Central memory CD8-positive, alpha-beta T cell (primary cell): ENCODE results near the gene RNF166.
A peak's percentile ranks its signal among the peaks of the same experiment; 100 is the strongest.

Experiments used
- ATAC-seq: fragments of 150-1000 bp; cut with Tn5 transposase; replicated peaks from 2 replicates; pipeline ENCODE4 v1.10.0; 2022; ENCODE audit warnings: mild to moderate bottlenecking, moderate FRiP score, moderate number of reproducible peaks; ENCODE audit not compliant: poor library complexity, severe bottlenecking; ENCODE audit errors: extremely low read depth
- DNase-seq, 2 donors: peaks; one replicate each; pipeline ENCODE4 v3.0.0; 2021; ENCODE audit warnings: low spot score in 2 of 2
- H3K27ac Mint-ChIP-seq: one replicate; pipeline ENCODE4 v1.8.0; 2022; ENCODE audit warnings: low read depth, mild to moderate bottlenecking, moderate library complexity, mixed read lengths
- H3K27me3 Mint-ChIP-seq: one replicate; pipeline ENCODE4 v1.8.0; 2022; ENCODE audit warnings: mixed read lengths
- H3K36me3 Mint-ChIP-seq: one replicate; pipeline ENCODE4 v1.8.0; 2022; ENCODE audit warnings: mild to moderate bottlenecking, moderate library complexity, mixed read lengths; ENCODE audit not compliant: insufficient read depth
- H3K4me1 Mint-ChIP-seq: one replicate; pipeline ENCODE4 v1.8.0; 2022; ENCODE audit warnings: mixed read lengths
- H3K4me3 Mint-ChIP-seq: one replicate; pipeline ENCODE4 v1.8.0; 2022; ENCODE audit warnings: mild to moderate bottlenecking, moderate library complexity, mixed read lengths
- H3K9me3 Mint-ChIP-seq: one replicate; pipeline ENCODE4 v1.8.0; 2022; ENCODE audit warnings: mixed read lengths

RNF166 gene

DNA sequence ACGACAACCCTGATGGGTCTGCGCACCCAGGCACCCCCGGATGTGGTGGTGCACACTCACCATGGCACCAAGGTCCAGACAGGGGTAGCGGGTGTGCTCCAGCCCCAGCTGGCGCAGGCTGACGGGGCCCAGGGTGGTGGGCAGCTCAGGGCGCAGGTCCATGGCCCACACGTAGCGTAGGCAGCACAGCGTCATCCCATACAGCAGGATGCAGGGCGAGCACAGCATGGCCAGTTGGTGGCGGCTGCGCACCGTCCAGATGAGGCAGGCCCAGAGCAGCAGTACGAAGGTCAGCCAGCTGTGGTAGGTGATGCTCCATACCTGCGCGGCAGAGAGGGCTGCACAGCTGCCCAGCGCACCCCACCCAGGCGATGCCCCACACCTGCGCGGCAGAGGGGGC, 29.9 kb upstream of the RNF166 start:
- DNase-seq (no peak), ATAC-seq (no peak)
- Mint-ChIP-seq H3K36me3 (peaks cover 13% of the 10 kb centered on the region), H3K9me3 (no peaks in the 10 kb centered on the region), H3K4me3 (no peak overlapping the region), H3K27ac (no peak overlapping the region), H3K27me3 (no peaks in the 10 kb centered on the region), H3K4me1 (peaks cover 9% of the 10 kb centered on the region)

DNA sequence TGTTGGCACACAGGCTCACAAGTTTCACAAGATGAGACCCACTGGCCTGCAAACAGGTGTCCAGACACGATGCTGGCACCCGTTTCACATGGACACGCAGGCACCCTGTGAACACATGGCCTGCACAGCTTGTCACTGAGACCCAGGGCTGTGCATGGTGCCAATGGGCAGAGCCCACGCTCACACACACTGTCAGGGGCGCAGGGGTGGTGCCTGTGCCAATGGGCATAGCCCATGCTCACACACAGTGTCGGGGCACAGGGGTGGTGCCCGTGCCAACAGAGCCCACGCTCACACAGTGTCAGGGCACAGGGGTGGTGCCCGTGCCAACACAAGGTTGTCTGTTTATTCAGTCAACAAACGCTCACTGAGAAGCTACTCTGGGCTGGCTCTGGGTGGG, 29.4 kb upstream of the RNF166 start:
- peaks cover 13% of the 10 kb centered on the region for H3K36me3 Mint-ChIP-seq
- DNase-seq (no peak), ATAC-seq (no peak)
- H3K27ac Mint-ChIP-seq, result no peak overlapping the region
- H3K9me3 Mint-ChIP-seq, result no peaks in the 10 kb centered on the region
- H3K4me3 Mint-ChIP-seq, result no peak overlapping the region
- peaks cover 9% of the 10 kb centered on the region for H3K4me1 Mint-ChIP-seq
- H3K27me3 Mint-ChIP-seq, result no peaks in the 10 kb centered on the region

DNA sequence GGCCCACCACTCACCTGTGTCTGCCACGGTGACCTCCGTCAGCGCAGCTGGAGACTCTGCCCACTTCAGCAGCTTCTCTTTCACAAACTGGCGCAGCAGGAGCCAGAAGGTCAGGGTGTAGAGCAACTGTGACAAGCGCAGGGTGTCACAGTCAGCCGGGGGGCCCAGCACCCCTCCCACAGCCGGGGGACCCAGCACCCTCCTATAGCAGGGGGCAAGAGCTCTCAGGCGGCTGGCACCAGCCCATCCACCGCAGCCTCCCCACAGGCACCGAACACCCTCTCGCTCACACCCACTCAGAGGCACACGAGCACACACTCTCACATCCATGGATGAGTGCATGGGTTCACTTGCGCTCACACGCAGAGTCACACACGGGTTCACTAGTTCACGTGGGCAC, 28.9 kb upstream of the RNF166 start:
- Mint-ChIP-seq H3K36me3 (peaks cover 10% of the 10 kb centered on the region), H3K27ac (no peak overlapping the region), H3K9me3 (no peaks in the 10 kb centered on the region), H3K27me3 (no peaks in the 10 kb centered on the region), H3K4me3 (no peak overlapping the region), H3K4me1 (peaks cover 9% of the 10 kb centered on the region)
- no peak for DNase-seq
- ATAC-seq, result no peak

DNA sequence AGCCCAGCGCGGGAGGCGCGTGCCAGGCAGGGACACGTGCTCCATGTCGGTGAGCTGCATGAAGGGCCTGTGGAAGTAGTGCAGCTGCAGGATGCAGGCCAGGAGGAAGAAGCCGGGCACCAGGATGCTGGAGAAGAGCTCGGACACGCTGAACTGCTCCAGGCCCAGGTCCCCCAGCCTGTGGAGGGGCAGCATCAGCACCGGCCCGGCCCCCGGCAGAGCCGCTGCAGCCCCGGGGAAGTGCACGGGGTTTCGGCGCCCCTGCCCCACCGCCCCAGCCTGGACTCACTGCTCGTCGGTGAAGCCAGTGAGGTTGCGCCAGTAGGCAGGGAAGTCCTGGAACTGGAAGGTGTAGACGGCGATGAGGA, 28.1 kb upstream of the RNF166 start:
- Mint-ChIP-seq H3K27me3 (no peaks in the 10 kb centered on the region), H3K36me3 (peaks cover 13% of the 10 kb centered on the region), H3K4me3 (no peak overlapping the region), H3K4me1 (peaks cover 9% of the 10 kb centered on the region), H3K27ac (no peak overlapping the region), H3K9me3 (no peaks in the 10 kb centered on the region)
- no peak for ATAC-seq
- no peak for DNase-seq

DNA sequence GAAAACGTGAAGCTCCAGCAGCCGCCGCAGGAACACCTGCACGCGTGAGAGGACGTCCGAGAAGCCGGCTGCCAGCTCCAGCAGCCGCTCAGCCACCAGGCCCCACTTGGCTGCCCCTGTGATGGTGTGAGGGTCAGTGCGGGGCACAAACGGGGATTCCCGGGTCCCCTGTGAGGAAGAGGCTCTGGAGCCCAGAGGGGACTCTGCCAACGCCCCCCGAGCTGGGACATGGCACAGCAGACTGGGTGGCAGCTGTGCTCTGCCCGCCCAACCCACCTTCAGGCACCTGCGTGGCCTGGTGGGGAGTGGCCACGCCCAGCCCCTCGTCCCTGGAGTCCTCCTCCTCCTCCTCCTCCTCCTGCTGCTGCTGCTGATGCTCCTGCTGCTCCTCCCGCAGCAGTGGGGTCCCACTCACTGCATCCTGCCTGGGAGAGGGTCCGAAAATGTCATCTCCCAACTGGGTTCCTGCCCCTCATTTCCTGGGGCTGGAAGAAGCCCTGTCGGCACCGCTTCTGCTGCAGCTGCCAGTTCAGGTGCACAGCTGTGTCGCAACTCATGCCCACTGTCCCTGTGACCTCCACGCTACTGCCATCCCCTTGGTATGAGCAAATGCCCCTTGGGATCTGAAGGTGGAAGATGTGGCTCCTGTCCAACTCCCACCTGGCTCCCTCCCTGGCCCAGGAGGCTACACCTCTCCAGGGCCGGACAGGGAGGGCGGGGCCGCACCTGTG, 27.6 kb upstream of the RNF166 start:
- Mint-ChIP-seq H3K36me3 (peaks cover 11% of the 10 kb centered on the region), H3K27me3 (no peaks in the 10 kb centered on the region), H3K4me1 (peaks cover 7% of the 10 kb centered on the region), H3K4me3 (no peak overlapping the region), H3K27ac (no peak overlapping the region), H3K9me3 (no peaks in the 10 kb centered on the region)
- DNase-seq (no peak), ATAC-seq (no peak)

DNA sequence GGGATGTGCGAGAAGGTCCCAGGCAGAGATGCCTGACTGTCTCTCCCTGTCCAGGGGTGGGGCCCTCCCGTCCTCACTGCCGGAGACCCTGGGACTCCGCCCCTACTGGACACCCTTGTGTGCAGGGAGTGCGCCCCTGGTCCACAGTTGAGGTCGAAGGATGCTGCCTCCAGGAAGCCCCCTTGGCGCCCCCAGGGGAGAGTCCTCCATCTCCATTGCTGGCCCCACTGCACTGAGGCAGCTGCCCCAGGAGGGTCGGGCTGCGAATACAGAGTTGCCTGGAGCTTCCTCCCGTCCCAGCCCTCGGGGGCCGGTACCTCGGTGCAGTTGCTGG, 26.7 kb upstream of the RNF166 start:
- Mint-ChIP-seq H3K9me3 (no peaks in the 10 kb centered on the region), H3K36me3 (peaks cover 8% of the 10 kb centered on the region), H3K27ac (no peak overlapping the region), H3K4me3 (no peak overlapping the region), H3K27me3 (no peaks in the 10 kb centered on the region), H3K4me1 (peaks cover 4% of the 10 kb centered on the region)
- DNase-seq, result no peak
- no peak for ATAC-seq

DNA sequence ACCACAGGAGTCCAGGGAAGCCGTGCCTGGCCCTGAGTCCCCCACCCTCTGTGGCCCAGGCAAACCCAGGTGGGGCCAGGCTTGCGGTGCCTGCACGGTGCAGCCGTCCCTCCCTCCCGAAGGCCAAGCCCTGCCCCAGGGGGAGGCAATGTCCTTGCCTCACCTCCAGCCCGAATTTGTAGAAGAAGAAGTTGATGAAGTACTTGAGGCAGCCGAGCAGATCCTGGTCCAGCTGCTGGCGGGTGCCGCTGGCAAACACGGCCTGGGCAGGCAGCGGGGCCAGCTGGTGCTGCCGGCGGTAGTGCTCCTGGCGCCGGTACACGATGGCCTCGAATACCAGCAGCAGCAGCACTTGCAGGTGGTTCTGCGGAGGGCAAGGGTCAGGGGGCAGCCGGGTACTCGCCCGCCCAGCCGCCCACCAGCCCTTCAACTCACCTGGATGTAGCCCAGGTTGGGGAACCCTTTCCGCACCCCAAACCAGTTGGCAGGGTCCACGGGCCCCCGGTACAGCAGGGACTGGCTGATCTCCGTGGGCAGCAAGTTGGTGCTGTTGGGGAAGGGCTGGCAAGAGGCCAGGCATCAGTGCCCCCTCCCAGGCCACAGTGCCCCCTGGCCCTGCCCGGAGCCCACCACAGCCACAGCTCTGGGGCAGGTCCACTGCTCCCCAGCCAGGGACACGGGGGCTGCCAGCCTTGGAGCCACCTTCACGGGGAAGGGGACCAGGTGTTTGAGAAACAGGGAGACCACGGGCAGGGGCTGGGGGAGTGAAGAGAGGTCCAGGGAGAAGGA, 26.2 kb upstream of the RNF166 start:
- ATAC-seq (no peak), DNase-seq (no peak)
- Mint-ChIP-seq H3K4me3 (no peak overlapping the region), H3K27ac (peak overlapping the region; percentile 53), H3K4me1 (peaks cover 4% of the 10 kb centered on the region), H3K27me3 (no peaks in the 10 kb centered on the region), H3K36me3 (peaks cover 9% of the 10 kb centered on the region), H3K9me3 (no peaks in the 10 kb centered on the region)

DNA sequence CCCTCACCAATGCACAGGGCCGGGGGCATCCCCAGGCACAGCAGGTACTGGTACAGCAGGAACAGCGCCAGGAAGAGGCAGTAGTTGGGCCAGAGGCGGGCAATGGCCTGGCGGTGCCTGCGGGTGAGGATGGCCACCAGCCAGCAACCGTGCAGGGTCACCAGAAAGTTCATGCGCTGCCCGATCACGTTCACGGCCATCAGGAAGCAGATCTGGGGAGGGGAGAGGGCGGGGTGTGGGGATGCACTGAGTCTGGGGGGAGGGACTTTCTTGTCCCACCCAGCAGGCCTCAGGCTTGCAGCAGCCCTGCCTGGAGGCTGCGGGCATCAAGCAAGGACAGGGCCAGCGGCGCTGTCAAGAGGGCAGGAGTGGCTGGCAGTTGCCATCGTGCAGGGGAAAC, 25.5 kb upstream of the RNF166 start:
- DNase-seq, result no peak
- H3K27me3 Mint-ChIP-seq, result no peaks in the 10 kb centered on the region

DNA sequence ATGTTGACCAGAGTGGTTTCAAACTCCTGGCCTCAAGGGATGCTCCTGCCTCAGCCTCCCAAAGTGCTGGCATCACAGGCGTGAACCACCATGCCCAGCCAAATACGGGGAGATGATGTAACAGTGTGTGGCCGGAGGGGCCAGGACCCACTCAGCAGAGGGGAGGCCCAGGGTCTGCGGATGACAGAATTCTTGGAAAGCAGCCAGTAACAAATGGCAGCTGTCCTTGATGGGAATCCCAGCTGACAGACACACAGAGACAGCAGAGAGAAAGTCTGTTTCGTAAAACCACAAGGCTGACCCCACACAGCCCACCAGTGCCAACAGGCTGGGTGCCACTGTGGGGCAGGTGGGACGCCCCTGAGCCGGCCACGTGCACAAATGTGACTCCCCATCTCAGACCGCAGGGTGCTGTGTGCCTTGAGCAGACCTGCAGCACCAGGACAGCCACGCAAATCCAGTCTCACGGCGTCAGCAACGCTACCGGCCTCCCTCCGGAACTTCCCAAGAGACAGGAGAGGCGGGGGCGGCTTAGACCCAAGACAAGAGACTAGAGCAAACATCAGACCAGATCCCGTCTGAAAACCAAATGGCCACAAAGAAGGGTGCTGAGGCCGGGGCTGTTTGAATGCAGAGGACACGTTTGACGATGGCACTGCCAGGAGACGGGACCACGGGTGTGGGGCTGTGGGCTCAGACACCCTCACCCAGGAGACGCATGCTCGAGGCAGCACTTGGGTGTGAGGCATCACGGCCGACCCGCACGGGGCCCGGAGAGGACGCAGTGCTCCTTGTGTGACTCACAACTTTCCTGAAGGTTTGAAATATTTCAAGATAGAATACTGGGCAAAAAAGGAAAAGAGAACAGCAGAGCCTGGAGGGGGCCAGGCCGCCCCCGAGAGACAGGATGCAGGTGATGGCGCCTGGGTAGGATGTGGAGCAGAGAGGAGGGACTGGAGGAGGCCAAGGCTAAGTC, 24.7 kb upstream of the RNF166 start:
- Mint-ChIP-seq H3K27me3 (no peaks in the 10 kb centered on the region), H3K4me3 (no peak overlapping the region), H3K27ac (peak overlapping the region; percentile 55), H3K9me3 (no peaks in the 10 kb centered on the region), H3K36me3 (peaks cover 13% of the 10 kb centered on the region), H3K4me1 (peaks cover 4% of the 10 kb centered on the region)
- ATAC-seq, result no peak
- no peak for DNase-seq

More for the DNA sequence above, 25.5 kb upstream of the RNF166 start:
- Mint-ChIP-seq H3K4me1 (peaks cover 4% of the 10 kb centered on the region), H3K4me3 (no peak overlapping the region), H3K9me3 (no peaks in the 10 kb centered on the region), H3K27ac (peak overlapping the region; percentile 53), H3K36me3 (peaks cover 7% of the 10 kb centered on the region)
- ATAC-seq, result no peak

DNA sequence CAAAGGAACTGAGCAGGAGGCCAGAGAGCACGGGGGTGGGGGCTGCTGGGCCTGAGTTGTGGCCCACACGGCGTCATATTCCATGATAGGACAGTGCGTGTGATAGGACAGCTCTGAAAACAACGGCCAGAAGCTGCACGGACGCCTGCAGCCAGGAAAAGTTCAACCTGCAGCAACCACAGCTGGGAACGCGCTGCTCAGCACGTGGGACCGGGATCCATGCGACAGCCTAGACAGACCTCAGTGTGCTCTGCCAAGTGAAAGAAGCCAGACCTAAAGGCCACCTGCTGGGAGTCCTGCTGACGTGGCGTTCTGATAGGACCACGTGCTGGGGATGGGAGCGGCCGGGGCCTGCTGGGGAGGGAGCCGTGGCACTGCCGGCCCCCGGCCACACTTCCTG, 21.7 kb upstream of the RNF166 start:
- Mint-ChIP-seq H3K36me3 (peaks cover 13% of the 10 kb centered on the region), H3K27me3 (no peaks in the 10 kb centered on the region), H3K9me3 (no peaks in the 10 kb centered on the region), H3K4me1 (peaks cover 4% of the 10 kb centered on the region), H3K27ac (no peak overlapping the region), H3K4me3 (no peak overlapping the region)
- ATAC-seq (no peak), DNase-seq (no peak)

DNA sequence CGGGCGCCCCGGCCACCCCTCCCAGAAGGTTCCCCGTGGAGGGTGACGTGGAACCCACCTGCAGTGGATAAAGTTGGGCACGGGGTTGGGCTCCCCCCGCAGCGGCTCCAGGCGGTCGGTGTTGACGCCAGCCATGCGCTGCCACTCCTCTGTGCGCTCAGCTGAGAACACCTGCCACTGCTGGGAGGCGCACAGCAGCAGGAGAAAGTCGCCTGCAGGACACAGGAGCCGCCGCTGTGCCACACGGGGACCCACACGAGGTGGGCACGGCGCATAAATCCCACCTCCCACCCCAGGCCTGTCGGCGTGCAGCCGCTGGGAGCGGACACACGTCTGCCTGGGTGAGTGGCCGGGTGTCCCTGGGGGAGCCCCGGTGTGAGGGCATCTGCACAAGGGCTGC, 20.8 kb upstream of the RNF166 start:
- no peak overlapping the region for H3K4me3 Mint-ChIP-seq
- no peak for ATAC-seq
- peaks cover 17% of the 10 kb centered on the region for H3K36me3 Mint-ChIP-seq
- no peaks in the 10 kb centered on the region for H3K27me3 Mint-ChIP-seq
- H3K9me3 Mint-ChIP-seq, result no peaks in the 10 kb centered on the region
- H3K27ac Mint-ChIP-seq, result peak overlapping the region; percentile 53
- peaks cover 4% of the 10 kb centered on the region for H3K4me1 Mint-ChIP-seq
- DNase-seq, result no peak

DNA sequence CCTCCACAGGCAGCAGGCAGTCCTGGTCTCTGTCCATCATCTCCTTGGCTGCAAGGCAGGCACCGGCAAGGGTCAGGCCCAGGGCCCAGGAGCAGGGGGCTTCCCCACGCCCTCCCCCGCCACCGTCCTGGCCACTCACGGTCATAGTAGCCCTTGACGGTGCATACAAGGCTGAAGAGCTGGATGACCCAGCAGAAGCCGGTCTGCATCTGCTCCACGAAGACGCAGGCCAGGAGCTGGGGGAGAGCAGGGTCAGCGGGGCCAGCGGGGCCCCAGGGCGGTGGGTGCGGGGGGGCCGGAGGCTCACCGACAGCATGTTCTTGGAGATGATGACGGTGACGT, 20.2 kb upstream of the RNF166 start:
- Mint-ChIP-seq H3K4me3 (no peak overlapping the region), H3K4me1 (peaks cover 3% of the 10 kb centered on the region), H3K9me3 (no peaks in the 10 kb centered on the region), H3K36me3 (peaks cover 21% of the 10 kb centered on the region), H3K27ac (peak overlapping the region; percentile 53), H3K27me3 (no peaks in the 10 kb centered on the region)
- DNase-seq (no peak), ATAC-seq (no peak)
